DOHH2 (cell line): Measurements from ENCODE around the gene SLC10A4.

Experiments
- H3F3A ChIP-seq: fragments of 200-600 bp; sonication (generic), shearing (Covaris generic); 2 replicates; pipeline ENCODE4 v1.6.0; 2016; ENCODE audit warnings: antibody characterized with exemption, mild to moderate bottlenecking; ENCODE audit not compliant: control insufficient read depth, insufficient read depth
- H3K27ac ChIP-seq: fragments of 200-600 bp; sonication (generic); 2 replicates; pipeline ENCODE4 v1.5.1; 2014; ENCODE audit warnings: low read depth, mild to moderate bottlenecking, low read length, moderate library complexity
- H3K27me3 ChIP-seq: fragments of 200-600 bp; sonication (generic); 2 replicates; pipeline ENCODE4 v1.6.1; 2014; ENCODE audit warnings: mild to moderate bottlenecking, low read length, mixed read lengths; ENCODE audit not compliant: control insufficient read depth
- H3K36me3 ChIP-seq: fragments of 200-600 bp; sonication (generic); 2 replicates; pipeline ENCODE4 v1.6.1; 2014; ENCODE audit warnings: mild to moderate bottlenecking, low read length, moderate library complexity, mixed read lengths; ENCODE audit not compliant: control insufficient read depth
- H3K4me1 ChIP-seq: fragments of 200-600 bp; sonication (generic); 2 replicates; pipeline ENCODE4 v1.6.1; 2014; ENCODE audit warnings: mild to moderate bottlenecking, low read length, mixed read lengths; ENCODE audit not compliant: control insufficient read depth
- H3K4me2 ChIP-seq: fragments of 200-600 bp; sonication (generic); 2 replicates; pipeline ENCODE4 v1.6.0; 2014; ENCODE audit warnings: mild to moderate bottlenecking, low read length, moderate library complexity
- H3K4me3 ChIP-seq: fragments of 200-600 bp; sonication (generic); 2 replicates; pipeline ENCODE4 v1.5.1; 2014; ENCODE audit warnings: mild to moderate bottlenecking, low read length, mixed read lengths
- H3K79me2 ChIP-seq: fragments of 200-600 bp; sonication (generic); 2 replicates; pipeline ENCODE4 v1.6.1; 2014; ENCODE audit warnings: mild to moderate bottlenecking, low read length, mixed read lengths; ENCODE audit not compliant: control insufficient read depth
- H3K9me2 ChIP-seq: fragments of 200-600 bp; sonication (generic); replicated peaks from 2 replicates; pipeline ENCODE4 v1.6.1; 2014; ENCODE audit warnings: mild to moderate bottlenecking, low read length, mixed read lengths; ENCODE audit not compliant: control insufficient read depth
- H3K9me3 ChIP-seq: fragments of 200-600 bp; sonication (generic); 2 replicates; pipeline ENCODE4 v1.6.1; 2014; ENCODE audit warnings: antibody characterized with exemption, low read length, mixed read lengths; ENCODE audit not compliant: control insufficient read depth, insufficient read depth
- H4K20me1 ChIP-seq: fragments of 200-600 bp; sonication (generic); 2 replicates; pipeline ENCODE4 v1.6.0; 2014; ENCODE audit warnings: low read depth, mild to moderate bottlenecking, antibody characterized with exemption, low read length, moderate library complexity; ENCODE audit not compliant: control insufficient read depth, insufficient read depth
- CTCF ChIP-seq: fragments of 200-600 bp; sonication (generic); IDR thresholded peaks from one replicate; pipeline ENCODE4 v1.5.1; 2014; ENCODE audit warnings: antibody characterized with exemption, mild to moderate bottlenecking, low read depth, low read length; ENCODE audit not compliant: poor library complexity, severe bottlenecking
- EZH2phosphoT487 ChIP-seq: fragments of 200-600 bp; sonication (generic); IDR thresholded peaks from 2 replicates; pipeline ENCODE4 v1.6.1; 2017; ENCODE audit warnings: borderline replicate concordance, mild to moderate bottlenecking, antibody characterized with exemption, low read length, moderate library complexity, mixed read lengths

Gene SLC10A4

GRCh38 chr4:48499551-48500066, 16.5 kb downstream of the SLC10A4 start:
- Histone ChIP-seq H3K27ac (no peak overlapping the region), H4K20me1 (no peaks in the 10 kb centered on the region), H3K36me3 (peaks cover 21% of the 10 kb centered on the region), H3F3A (no peaks in the 10 kb centered on the region), H3K9me3 (no peaks in the 10 kb centered on the region), H3K4me2 (no peak overlapping the region), H3K4me3 (no peak overlapping the region), H3K79me2 (no peaks in the 10 kb centered on the region), H3K4me1 (no peaks in the 10 kb centered on the region), H3K27me3 (no peaks in the 10 kb centered on the region), H3K9me2 (no peaks in the 10 kb centered on the region)
- TF ChIP-seq EZH2phosphoT487 (no peak), CTCF (no peak)

DNA sequence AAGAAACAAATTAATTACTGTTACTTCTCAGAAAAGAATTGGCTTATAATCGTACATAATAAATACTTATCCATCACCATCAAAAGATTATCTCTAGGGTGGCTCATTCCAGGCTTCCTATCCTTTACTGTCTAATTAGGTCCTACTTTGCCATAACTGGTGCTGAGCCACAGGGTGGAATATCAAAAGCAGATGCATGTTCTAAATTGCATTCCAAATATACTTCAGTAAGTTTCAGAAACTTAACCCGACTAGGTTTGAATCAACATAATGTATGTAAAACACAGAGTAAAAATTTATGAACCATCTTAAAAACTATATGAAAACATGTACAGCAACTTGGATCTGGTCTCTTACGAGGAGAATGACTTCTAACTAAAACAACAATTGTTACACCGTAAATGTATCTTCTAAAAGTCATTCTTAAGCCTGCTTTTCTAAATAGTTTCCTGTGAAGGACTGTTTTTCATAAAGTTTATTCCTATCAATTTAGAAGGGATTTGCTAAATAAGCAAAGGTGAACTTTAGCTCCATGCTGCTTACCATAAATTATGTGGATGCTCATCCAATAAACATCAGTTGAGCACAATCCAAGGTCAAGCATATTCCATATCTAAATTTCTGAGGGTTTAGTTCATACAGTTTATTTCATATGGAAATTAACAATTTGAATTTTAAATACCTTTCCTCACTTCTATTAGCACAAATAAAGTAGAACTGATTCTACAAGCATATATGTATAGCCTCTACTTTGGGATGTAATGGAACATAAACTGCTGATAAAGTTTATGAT, 20.3 kb downstream of the SLC10A4 start:
- Histone ChIP-seq H3K27me3 (no peaks in the 10 kb centered on the region), H3K36me3 (peaks cover 35% of the 10 kb centered on the region), H3K79me2 (no peaks in the 10 kb centered on the region), H3K4me3 (no peak overlapping the region), H3K9me2 (no peaks in the 10 kb centered on the region), H3K4me2 (no peak overlapping the region), H3K27ac (no peak overlapping the region), H3K9me3 (no peaks in the 10 kb centered on the region), H3F3A (no peaks in the 10 kb centered on the region), H3K4me1 (no peaks in the 10 kb centered on the region), H4K20me1 (no peaks in the 10 kb centered on the region)
- TF ChIP-seq CTCF: no peak

GRCh38 chr4:48504026-48504330, 20.8 kb downstream of the SLC10A4 start:
- no peaks in the 10 kb centered on the region for H3K9me2 ChIP-seq
- no peaks in the 10 kb centered on the region for H3K27me3 ChIP-seq
- no peak overlapping the region for H3K4me2 ChIP-seq
- H4K20me1 ChIP-seq: no peaks in the 10 kb centered on the region
- no peak overlapping the region for H3K27ac ChIP-seq
- no peaks in the 10 kb centered on the region for H3F3A ChIP-seq
- no peaks in the 10 kb centered on the region for H3K4me1 ChIP-seq
- H3K9me3 ChIP-seq: no peaks in the 10 kb centered on the region
- no peaks in the 10 kb centered on the region for H3K79me2 ChIP-seq
- no peak for TF ChIP-seq CTCF
- no peak for TF ChIP-seq EZH2phosphoT487
- peaks cover 37% of the 10 kb centered on the region for H3K36me3 ChIP-seq
- no peak overlapping the region for H3K4me3 ChIP-seq
